Fibroblast of lung (primary cell): ENCODE data around the gene ARSH.

Experiments used
- EZH2 ChIP-seq: IDR thresholded peaks from 2 replicates; pipeline ENCODE4 v1.5.1; 2012; ENCODE audit warnings: low read length, control low read depth, mild to moderate bottlenecking; ENCODE audit errors: missing control alignments
- TF ChIP-seq, protein P1 (sequence below), 2 donors: IDR thresholded peaks in 1 of 2; conservative IDR thresholded peaks in 1 of 2; 1 replicate in 1 of 2; 2 replicates in 1 of 2; pipeline ENCODE4 v1.5.1; 2011 to 2012; ENCODE audit warnings: low read length in 2 of 2, control low read depth in 1 of 2, inconsistent platforms in 1 of 2, low read depth in 1 of 2, mild to moderate bottlenecking in 1 of 2

DNA sequence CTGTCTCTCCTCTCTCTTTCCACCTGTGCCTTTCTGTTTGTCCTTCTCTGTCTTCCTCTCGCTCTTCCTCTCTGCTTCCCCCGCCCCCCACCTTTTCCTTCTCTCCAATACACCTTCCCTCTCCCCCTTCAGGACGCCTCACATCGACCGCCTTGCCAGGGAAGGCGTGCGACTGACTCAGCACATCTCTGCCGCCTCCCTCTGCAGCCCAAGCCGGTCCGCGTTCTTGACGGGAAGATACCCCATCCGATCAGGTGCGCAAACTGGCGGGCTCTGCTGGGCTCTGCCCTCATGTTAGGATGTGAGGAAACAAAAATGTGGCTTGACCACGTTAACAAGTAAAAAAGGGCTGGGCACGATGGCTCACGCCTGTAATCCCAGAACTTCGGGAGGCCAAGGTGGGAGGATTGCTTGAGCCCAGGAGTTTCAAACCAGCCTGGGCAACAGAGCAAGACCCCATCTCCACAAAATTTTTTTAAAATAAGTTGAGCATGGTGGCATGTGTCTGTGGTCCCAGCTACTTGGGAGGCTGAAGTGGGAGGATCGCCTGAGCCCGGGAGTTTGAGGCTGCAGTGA lies 70.2 kb downstream of the ARSH start:
- no peak for TF ChIP-seq EZH2
- TF ChIP-seq, protein P1, sequence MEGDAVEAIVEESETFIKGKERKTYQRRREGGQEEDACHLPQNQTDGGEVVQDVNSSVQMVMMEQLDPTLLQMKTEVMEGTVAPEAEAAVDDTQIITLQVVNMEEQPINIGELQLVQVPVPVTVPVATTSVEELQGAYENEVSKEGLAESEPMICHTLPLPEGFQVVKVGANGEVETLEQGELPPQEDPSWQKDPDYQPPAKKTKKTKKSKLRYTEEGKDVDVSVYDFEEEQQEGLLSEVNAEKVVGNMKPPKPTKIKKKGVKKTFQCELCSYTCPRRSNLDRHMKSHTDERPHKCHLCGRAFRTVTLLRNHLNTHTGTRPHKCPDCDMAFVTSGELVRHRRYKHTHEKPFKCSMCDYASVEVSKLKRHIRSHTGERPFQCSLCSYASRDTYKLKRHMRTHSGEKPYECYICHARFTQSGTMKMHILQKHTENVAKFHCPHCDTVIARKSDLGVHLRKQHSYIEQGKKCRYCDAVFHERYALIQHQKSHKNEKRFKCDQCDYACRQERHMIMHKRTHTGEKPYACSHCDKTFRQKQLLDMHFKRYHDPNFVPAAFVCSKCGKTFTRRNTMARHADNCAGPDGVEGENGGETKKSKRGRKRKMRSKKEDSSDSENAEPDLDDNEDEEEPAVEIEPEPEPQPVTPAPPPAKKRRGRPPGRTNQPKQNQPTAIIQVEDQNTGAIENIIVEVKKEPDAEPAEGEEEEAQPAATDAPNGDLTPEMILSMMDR (conservative IDR thresholded peaks at IDR 0.05 in 1 of 2, IDR thresholded peaks at IDR 0.05 in 1 of 2; ENCODE audit: low read depth in 1 of 2, low read length in 2 of 2), result no peak
